ENCODE measurements around the gene MVK.

DNA sequence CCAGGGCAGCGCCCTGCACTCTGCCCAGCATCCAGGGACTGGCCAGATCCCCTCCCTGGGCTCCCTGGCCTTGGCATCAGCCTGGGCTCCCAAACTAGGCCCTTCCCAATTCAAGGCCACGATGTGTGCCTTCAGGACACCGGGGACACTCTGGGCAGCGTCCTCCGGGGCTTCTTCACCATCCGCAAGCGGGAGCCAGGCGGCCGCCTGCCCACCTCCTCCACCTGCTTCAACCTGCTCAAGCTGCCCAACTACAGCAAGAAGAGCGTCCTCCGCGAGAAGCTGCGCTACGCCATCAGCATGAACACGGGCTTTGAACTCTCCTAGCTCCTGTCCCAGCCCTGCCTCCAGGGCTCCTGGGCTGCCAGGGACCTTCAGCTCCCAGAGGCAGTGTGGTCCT, 39.1 kb upstream of the MVK start:
- TF ChIP-seq, protein P1, sequence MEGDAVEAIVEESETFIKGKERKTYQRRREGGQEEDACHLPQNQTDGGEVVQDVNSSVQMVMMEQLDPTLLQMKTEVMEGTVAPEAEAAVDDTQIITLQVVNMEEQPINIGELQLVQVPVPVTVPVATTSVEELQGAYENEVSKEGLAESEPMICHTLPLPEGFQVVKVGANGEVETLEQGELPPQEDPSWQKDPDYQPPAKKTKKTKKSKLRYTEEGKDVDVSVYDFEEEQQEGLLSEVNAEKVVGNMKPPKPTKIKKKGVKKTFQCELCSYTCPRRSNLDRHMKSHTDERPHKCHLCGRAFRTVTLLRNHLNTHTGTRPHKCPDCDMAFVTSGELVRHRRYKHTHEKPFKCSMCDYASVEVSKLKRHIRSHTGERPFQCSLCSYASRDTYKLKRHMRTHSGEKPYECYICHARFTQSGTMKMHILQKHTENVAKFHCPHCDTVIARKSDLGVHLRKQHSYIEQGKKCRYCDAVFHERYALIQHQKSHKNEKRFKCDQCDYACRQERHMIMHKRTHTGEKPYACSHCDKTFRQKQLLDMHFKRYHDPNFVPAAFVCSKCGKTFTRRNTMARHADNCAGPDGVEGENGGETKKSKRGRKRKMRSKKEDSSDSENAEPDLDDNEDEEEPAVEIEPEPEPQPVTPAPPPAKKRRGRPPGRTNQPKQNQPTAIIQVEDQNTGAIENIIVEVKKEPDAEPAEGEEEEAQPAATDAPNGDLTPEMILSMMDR (conservative IDR thresholded peaks at IDR 0.05) = no peak
- TF ChIP-seq EZH2 (IDR thresholded peaks at IDR 0.05; ENCODE audit: low read depth) = no peak

Data from PC-9 (cell line).